K562 (cell line): ENCODE measurements around the gene USP50. TPM values are rescaled to one million over a fixed set of nuclear protein-coding genes. Genes with fewer than 3 reads are reported as not detected.

Experiments
- ATAC-seq: fragments of 200-7000 bp; cut with Tn5 transposase; 3 replicates; pipeline ENCODE4 v1.9.1; 2020; ENCODE audit warnings: moderate library complexity
- BruUV-seq: library from RNA; stranded (reverse); fragments of 400-500 nt; replicated peaks from 2 replicates; lab custom pipeline; 2021; lab: Mats Ljungman, UMichigan
- CTCF ChIA-PET: fragments of 300-600 bp; formaldehyde crosslinking; extraction: SDS; loops from one replicate; lab custom pipeline; 2021; ENCODE audit warnings: low intra/inter-chr PET ratio; lab: Yijun Ruan, JAX
- POLR2A ChIA-PET: fragments of 300-600, 350-650 bp; sonication (Branson Sonifier 250); formaldehyde crosslinking; extraction: SDS; loops from one replicate; lab custom pipeline; 2021; ENCODE audit warnings: antibody characterized with exemption, inconsistent platforms; lab: Yijun Ruan, JAX
- DNase-seq, 4 experiments: peaks; one replicate each; pipeline versions ENCODE4 v3.0.0 to v3.0.0-alpha.2; 2011 to 2018; ENCODE audit warnings: low spot score in 3 of 4, mixed read lengths in 3 of 4; ENCODE audit errors: extremely low read depth in 1 of 4
- FAIRE-seq: peaks from 2 replicates; lab custom pipeline; 2011; peaks lifted over from hg19 to GRCh38; lab: Jason Lieb, UNC
- H2AFZ ChIP-seq: 2 replicates; pipeline ENCODE4 v1.6.0; 2011; ENCODE audit warnings: low read depth, low read length, control low read depth, inconsistent platforms
- H3K27ac ChIP-seq: fragments of 200-600 bp; 3 replicates; pipeline ENCODE4 v1.8.0; 2011; ENCODE audit warnings: low read depth, mild to moderate bottlenecking, control low read depth, inconsistent platforms, low read length, moderate library complexity, mixed read lengths; ENCODE audit errors: extremely low read depth
- H3K27me3 ChIP-seq, 2 experiments: fragments of 300-600 bp in 1 of 2; 2 replicates in 1 of 2; 3 replicates in 1 of 2; pipeline versions ENCODE4 v1.6.0 to v1.8.0; 2011; ENCODE audit warnings: inconsistent platforms in 2 of 2, low read length in 2 of 2, mild to moderate bottlenecking in 1 of 2, mixed read lengths in 1 of 2, moderate library complexity in 1 of 2; ENCODE audit not compliant: control insufficient read depth in 2 of 2, insufficient read depth in 2 of 2
- H3K36me3 ChIP-seq: fragments of 300-600 bp; 3 replicates; pipeline ENCODE4 v1.8.0; 2011; ENCODE audit warnings: mild to moderate bottlenecking, low read length, inconsistent platforms; ENCODE audit not compliant: control insufficient read depth, insufficient read depth
- H3K4me1 ChIP-seq, 2 experiments: fragments of 200-600 bp in 1 of 2; replicated peaks in 1 of 2; 2 replicates in 1 of 2; 3 replicates in 1 of 2; pipeline versions ENCODE4 v1.5.1 to v1.8.0; 2011; ENCODE audit warnings: inconsistent platforms in 2 of 2, low read length in 2 of 2, mild to moderate bottlenecking in 1 of 2, mixed read lengths in 1 of 2, moderate library complexity in 1 of 2; ENCODE audit not compliant: control insufficient read depth in 2 of 2, insufficient read depth in 2 of 2
- H3K4me2 ChIP-seq: 2 replicates; pipeline ENCODE4 v1.6.1; 2011; ENCODE audit warnings: low read length, control low read depth, inconsistent platforms, mixed read lengths; ENCODE audit not compliant: insufficient read depth
- H3K4me3 ChIP-seq: fragments of 200-600 bp; sonication (generic), shearing (Covaris generic); 2 replicates; pipeline ENCODE4 v1.5.1; 2016; ENCODE audit warnings: control low read depth, inconsistent platforms
- H3K79me2 ChIP-seq: fragments of 200-600 bp; 3 replicates; pipeline ENCODE4 v1.8.0; 2011; ENCODE audit warnings: low read length, inconsistent platforms; ENCODE audit not compliant: control insufficient read depth, insufficient read depth
- H3K9ac ChIP-seq, 2 experiments: 2 replicates each; pipeline versions ENCODE4 v1.6.0 to v1.6.1; 2011; ENCODE audit warnings: low read depth in 2 of 2, low read length in 2 of 2, control low read depth in 1 of 2, inconsistent platforms in 1 of 2, mild to moderate bottlenecking in 1 of 2, mixed read lengths in 1 of 2; ENCODE audit not compliant: insufficient read depth in 1 of 2
- H3K9me1 ChIP-seq: one replicate; pipeline ENCODE4 v1.6.0; 2011; ENCODE audit warnings: inconsistent platforms, mild to moderate bottlenecking, low read length, moderate library complexity; ENCODE audit not compliant: control insufficient read depth, insufficient read depth
- H3K9me3 ChIP-seq: replicated peaks from 2 replicates; pipeline ENCODE4 v1.5.1; 2011; ENCODE audit warnings: low read depth, low read length, inconsistent platforms; ENCODE audit not compliant: control insufficient read depth, insufficient read depth
- H4K20me1 ChIP-seq: replicated peaks from 2 replicates; pipeline ENCODE4 v1.6.1; 2011; ENCODE audit warnings: low read length, inconsistent platforms, mixed read lengths; ENCODE audit not compliant: control insufficient read depth, insufficient read depth
- C11orf30 ChIP-seq: fragments of 450-650 bp; IDR thresholded peaks from 2 replicates; pipeline ENCODE4 v1.6.1; 2016; ENCODE audit warnings: low read depth, mild to moderate bottlenecking
- CBFA2T2 ChIP-seq: fragments of 450-650 bp; conservative IDR thresholded peaks from 2 replicates; pipeline ENCODE4 v1.6.1; 2017; ENCODE audit warnings: mild to moderate bottlenecking
- CCNT2 ChIP-seq: IDR thresholded peaks from 2 replicates; pipeline ENCODE4 v1.6.1; 2011; ENCODE audit warnings: borderline replicate concordance, low read depth, mild to moderate bottlenecking, moderate library complexity, mixed read lengths, low read length; ENCODE audit not compliant: insufficient read length; ENCODE audit errors: extremely low read depth
- EHMT2 ChIP-seq: fragments of 450-650 bp; IDR thresholded peaks from 2 replicates; pipeline ENCODE4 v1.6.1; 2018; ENCODE audit warnings: antibody characterized with exemption
- FIP1L1 ChIP-seq: fragments of 200-400 bp; formaldehyde crosslinking; IDR thresholded peaks from 2 replicates; pipeline ENCODE4 v1.6.1; 2018; ENCODE audit warnings: mild to moderate bottlenecking, low read depth, low read length; ENCODE audit not compliant: poor library complexity, severe bottlenecking
- GATAD2A ChIP-seq: fragments of 450-650 bp; IDR thresholded peaks from 2 replicates; pipeline ENCODE4 v1.6.1; 2017
- HNRNPH1 ChIP-seq: fragments of 200-400 bp; formaldehyde crosslinking; optimal IDR thresholded peaks from 2 replicates; pipeline ENCODE3; 2017; ENCODE audit warnings: low read depth, mild to moderate bottlenecking, low read length, moderate library complexity
- JUNB ChIP-seq: fragments of 450-650 bp; formaldehyde crosslinking; conservative IDR thresholded peaks from 2 replicates; pipeline ENCODE4 v1.4.0; 2020; ENCODE audit warnings: mild to moderate bottlenecking
- MAFF ChIP-seq: IDR thresholded peaks from 2 replicates; pipeline ENCODE4 v1.6.1; 2012; ENCODE audit warnings: low read length, improper control_type of control experiment
- MEIS2 ChIP-seq: fragments of 450-650 bp; IDR thresholded peaks from 2 replicates; pipeline ENCODE4 v1.6.1; 2014; ENCODE audit warnings: mild to moderate bottlenecking; ENCODE audit not compliant: partially characterized antibody
- MTF1 ChIP-seq: fragments of 250-450 bp; sonication (Bioruptor Pico); IDR thresholded peaks from 2 replicates; pipeline ENCODE4 v1.9.0; 2021; ENCODE audit warnings: moderate library complexity, mild to moderate bottlenecking, inconsistent platforms, borderline replicate concordance
- NFATC3 ChIP-seq: fragments of 450-650 bp; IDR thresholded peaks from 2 replicates; pipeline ENCODE4 v1.6.1; 2017; ENCODE audit warnings: mild to moderate bottlenecking
- SMARCC2 ChIP-seq: fragments of 450-650 bp; IDR thresholded peaks from 2 replicates; pipeline ENCODE4 v1.6.1; 2017; ENCODE audit warnings: antibody characterized with exemption, moderate library complexity, mild to moderate bottlenecking, low read depth
- TAF1 ChIP-seq: IDR thresholded peaks from 2 replicates; pipeline ENCODE4 v1.6.1; 2011; ENCODE audit warnings: mild to moderate bottlenecking, low read length, moderate library complexity; ENCODE audit not compliant: insufficient read depth, control insufficient read depth, severe bottlenecking; ENCODE audit errors: extremely low read depth
- TAL1 ChIP-seq: fragments of 450-650 bp; IDR thresholded peaks from 2 replicates; pipeline ENCODE4 v1.6.1; 2016; ENCODE audit warnings: mild to moderate bottlenecking
- YY1 ChIP-seq, 3 experiments: IDR thresholded peaks; 2 replicates each; pipeline ENCODE4 v1.6.1; 2011; ENCODE audit warnings: low read length in 2 of 3, mild to moderate bottlenecking in 2 of 3, moderate library complexity in 2 of 3, borderline replicate concordance in 1 of 3, control low read depth in 1 of 3, low read depth in 1 of 3; ENCODE audit not compliant: insufficient read depth in 3 of 3, insufficient replicate concordance in 2 of 3, control insufficient read depth in 1 of 3, insufficient read length in 1 of 3; ENCODE audit errors: extremely low read depth in 1 of 3
- ZEB2 ChIP-seq: fragments of 450-650 bp; IDR thresholded peaks from 2 replicates; pipeline ENCODE4 v1.6.1; 2016
- ZFP36 ChIP-seq: fragments of 150-350 bp; IDR thresholded peaks from 2 replicates; pipeline ENCODE4 v1.6.1; 2018; ENCODE audit warnings: low read length, low read depth; ENCODE audit not compliant: partially characterized antibody
- ZNF12 ChIP-seq: sonication (generic); formaldehyde crosslinking; IDR thresholded peaks from 2 replicates; pipeline ENCODE4 v1.4.0; 2020; ENCODE audit warnings: mild to moderate bottlenecking, missing genetic modification reagents
- ZNF316 ChIP-seq: fragments of 450-650 bp; IDR thresholded peaks from 2 replicates; pipeline ENCODE4 v1.6.1; 2016
- ZNF707 ChIP-seq: fragments of 250-450 bp; sonication (Bioruptor Pico); conservative IDR thresholded peaks from 2 replicates; pipeline ENCODE4 v1.8.0; 2022; ENCODE audit warnings: inconsistent platforms, mild to moderate bottlenecking, moderate library complexity
- WGBS: fragments of 100-300 bp; shearing (Covaris generic); methylation state at CpG from one replicate; pipeline ENCODE4 v1.1.6; 2016; ENCODE audit warnings: low coverage, mixed read lengths; ENCODE audit not compliant: insufficient coverage; ENCODE audit errors: missing lambda C conversion rate; 5-methylcytosine and 5-hydroxymethylcytosine counted together
- in situ Hi-C: fragments of 300-500 bp; cut with MboI; formaldehyde crosslinking; loops from 4 replicates; pipeline ENCODE4 v1.15.0; 2018; ENCODE audit warnings: inconsistent platforms, mixed read lengths
- intact Hi-C: fragments of 100-400 bp; cut with micrococcal nuclease; formaldehyde crosslinking; loops from 2 replicates; pipeline ENCODE4 v1.14.2; 2022
- polyA plus RNA-seq, 8 experiments: library from polyadenylated mRNA; depleted of rRNA in 4 of 8; stranded (reverse) in 5 of 8; unstranded in 3 of 8; fragments of >200 nt; fragmentation: Nextera tagmentation in 2 of 8; fragmentation: Illumina TruSeq in 1 of 8; extraction: Ambion mirVana in 2 of 8; extraction: Trizol in 1 of 8; gene quantifications; 2 replicates each; pipeline versions ENCODE4 v1.2.1 to v1.2.3, GENCODE V29; 2011 to 2014; ENCODE audit warnings: inconsistent platforms in 1 of 8, missing spikeins in 1 of 8
- total RNA-seq, 7 experiments: library from RNA; depleted of rRNA in 6 of 7; stranded (reverse); fragments of >200 nt in 6 of 7; fragmentation: Illumina TruSeq in 2 of 7; extraction: Trizol in 2 of 7; gene quantifications; 2 replicates each; pipeline versions ENCODE4 v1.2.1 to v1.2.3, GENCODE V29; 2011 to 2021; ENCODE audit warnings: low replicate concordance in 1 of 7
- TF ChIP-seq, protein P1 (sequence below): sonication (generic); formaldehyde crosslinking; IDR thresholded peaks from 2 replicates; pipeline ENCODE4 v1.8.0; 2022; ENCODE audit warnings: missing genetic modification reagents, mild to moderate bottlenecking, borderline replicate concordance
- TF ChIP-seq, protein P2 (sequence below): fragments of 450-650 bp; IDR thresholded peaks from 2 replicates; pipeline ENCODE4 v1.6.1; 2014; ENCODE audit warnings: low read depth, mild to moderate bottlenecking, moderate library complexity, borderline replicate concordance

Gene USP50
- total and polyA plus RNA-seq, 9 of the 15 experiments (the other 6 are each of a cell fraction or from before 2014, with no cell fraction given) = not detected

DNA sequence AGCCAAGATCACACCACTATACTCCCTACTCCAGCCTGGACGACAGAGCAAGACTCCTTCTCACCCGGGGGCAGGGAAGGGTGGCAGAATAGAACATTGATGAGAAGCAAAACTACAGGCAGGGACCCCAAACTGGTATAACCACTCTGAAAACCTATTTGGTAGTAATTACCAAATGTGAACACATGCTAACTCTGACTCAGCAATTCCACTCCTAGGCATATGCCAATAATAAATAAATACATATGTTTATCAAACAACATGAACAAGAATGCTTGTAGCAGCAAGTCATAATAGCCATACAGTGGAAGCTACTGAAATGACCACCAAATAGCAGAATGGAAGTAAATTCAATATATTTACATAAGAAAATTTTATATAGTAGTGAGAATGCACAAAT lies 31.0 kb upstream of the USP50 start:
- H3K27ac ChIP-seq = no peak overlapping the region
- no peaks in the 10 kb centered on the region for H3K79me2 ChIP-seq
- peaks cover 82% of the 10 kb centered on the region for H3K36me3 ChIP-seq
- H3K9me3 ChIP-seq = no peaks in the 10 kb centered on the region
- intact Hi-C loops = no loop called here
- H3K4me2 ChIP-seq = no peak overlapping the region
- no peaks in the 10 kb centered on the region for H3K4me1 ChIP-seq
- ChIA-PET POLR2A (no interaction called here), CTCF (no interaction called here)
- ATAC-seq (no peak), FAIRE-seq (no peak), DNase-seq (no peak)
- no peaks in the 10 kb centered on the region for H3K27me3 ChIP-seq
- BruUV-seq = no TSS peak
- H3K4me3 ChIP-seq = no peak overlapping the region
- H3K9me1 ChIP-seq = no peaks in the 10 kb centered on the region
- in situ Hi-C loops = no loop called here
- no peaks in the 10 kb centered on the region for H4K20me1 ChIP-seq
- WGBS = 90% methylated on average over 2 of the region's 2 CpGs
- no peak overlapping the region for H3K9ac ChIP-seq
- no peak overlapping the region for H2AFZ ChIP-seq
- no peak for TF ChIP-seq ZEB2
- TF ChIP-seq, protein P1, sequence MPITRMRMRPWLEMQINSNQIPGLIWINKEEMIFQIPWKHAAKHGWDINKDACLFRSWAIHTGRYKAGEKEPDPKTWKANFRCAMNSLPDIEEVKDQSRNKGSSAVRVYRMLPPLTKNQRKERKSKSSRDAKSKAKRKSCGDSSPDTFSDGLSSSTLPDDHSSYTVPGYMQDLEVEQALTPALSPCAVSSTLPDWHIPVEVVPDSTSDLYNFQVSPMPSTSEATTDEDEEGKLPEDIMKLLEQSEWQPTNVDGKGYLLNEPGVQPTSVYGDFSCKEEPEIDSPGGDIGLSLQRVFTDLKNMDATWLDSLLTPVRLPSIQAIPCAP (CRISPR knock-in tag) = no peak
- TF ChIP-seq FIP1L1 = no peak
- no peak for TF ChIP-seq ZFP36
- TF ChIP-seq CBFA2T2 = no peak
- no peak for TF ChIP-seq CCNT2
- peak; percentile 64; the same call in 1 of the 2 replicates for TF ChIP-seq C11orf30
- no peak for TF ChIP-seq MTF1
- TF ChIP-seq TAL1 = no peak
- TF ChIP-seq SMARCC2 = no peak
- no peak for TF ChIP-seq TAF1
- no peak for TF ChIP-seq YY1 (IDR thresholded peaks at IDR 0.05; ENCODE audit: borderline replicate concordance in 1 of 3, control insufficient read depth in 1 of 3, extremely low read depth in 1 of 3, insufficient read depth in 3 of 3, insufficient read length in 1 of 3, insufficient replicate concordance in 2 of 3, low read depth in 1 of 3, low read length in 2 of 3)
- no peak for TF ChIP-seq JUNB (CRISPR knock-in tag)
- TF ChIP-seq ZNF707 (CRISPR knock-in tag) = no peak
- no peak for TF ChIP-seq NFATC3
- TF ChIP-seq MEIS2 = no peak
- TF ChIP-seq ZNF12 = no peak
- TF ChIP-seq GATAD2A = no peak
- TF ChIP-seq ZNF316 = peak; percentile 75
- TF ChIP-seq HNRNPH1 = no peak
- TF ChIP-seq, protein P2, sequence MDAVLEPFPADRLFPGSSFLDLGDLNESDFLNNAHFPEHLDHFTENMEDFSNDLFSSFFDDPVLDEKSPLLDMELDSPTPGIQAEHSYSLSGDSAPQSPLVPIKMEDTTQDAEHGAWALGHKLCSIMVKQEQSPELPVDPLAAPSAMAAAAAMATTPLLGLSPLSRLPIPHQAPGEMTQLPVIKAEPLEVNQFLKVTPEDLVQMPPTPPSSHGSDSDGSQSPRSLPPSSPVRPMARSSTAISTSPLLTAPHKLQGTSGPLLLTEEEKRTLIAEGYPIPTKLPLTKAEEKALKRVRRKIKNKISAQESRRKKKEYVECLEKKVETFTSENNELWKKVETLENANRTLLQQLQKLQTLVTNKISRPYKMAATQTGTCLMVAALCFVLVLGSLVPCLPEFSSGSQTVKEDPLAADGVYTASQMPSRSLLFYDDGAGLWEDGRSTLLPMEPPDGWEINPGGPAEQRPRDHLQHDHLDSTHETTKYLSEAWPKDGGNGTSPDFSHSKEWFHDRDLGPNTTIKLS = no peak
- 0 out of 2 replicates have a peak, but pooled peaks have one; percentile 27 for TF ChIP-seq MAFF
- no peak for TF ChIP-seq EHMT2
